ENCODE data around the gene AASDH. TPM values are rescaled to one million over a fixed set of nuclear protein-coding genes. Genes with fewer than 3 reads are reported as not detected.
"Not testable (repeated sequence)": the region's sequence is repeated elsewhere in the genome, so short reads cannot be mapped to it uniquely, and the experiment has no call there.

The AASDH gene
- total and polyA plus RNA-seq, 12 donors, result 2.0 to 8.7 (median 6.2) TPM

DNA sequence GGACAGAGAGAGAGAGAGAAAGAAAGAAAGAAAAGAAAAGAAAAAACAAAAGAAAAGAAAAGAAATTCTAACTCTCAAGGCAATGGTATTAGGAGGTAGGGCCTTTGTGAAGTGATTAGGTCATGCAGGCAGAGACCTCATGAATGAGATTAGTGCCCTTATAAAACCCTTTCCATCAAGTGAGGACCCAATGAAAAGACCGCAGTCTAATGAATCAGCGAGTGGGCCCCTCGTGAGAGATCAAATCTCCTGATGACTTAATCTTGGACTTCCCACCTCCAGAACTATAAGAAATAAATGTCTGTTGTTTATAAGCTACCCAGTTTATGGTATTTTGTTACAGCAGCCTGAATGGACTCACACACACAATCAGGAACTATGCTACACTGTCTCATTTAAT, 16.9 kb downstream of the AASDH start:
- 96 to 99% methylated on average over 3 of the region's 3 CpGs for WGBS, 2 donors
- no peak overlapping the region for H3K27ac ChIP-seq
- peaks cover 0 to 9% (median 0%) of the 10 kb centered on the region in 9 donors for H3K4me1 ChIP-seq
- H3K4me3 ChIP-seq, result no peak overlapping the region
- H3K27me3 ChIP-seq, result no peaks in the 10 kb centered on the region
- no peak for DNase-seq
- no peak for ATAC-seq
- H3K9me3 ChIP-seq, result no peaks in the 10 kb centered on the region
- intact Hi-C loops (cut with DNase I), result no loop called here
- TF ChIP-seq, protein P1, sequence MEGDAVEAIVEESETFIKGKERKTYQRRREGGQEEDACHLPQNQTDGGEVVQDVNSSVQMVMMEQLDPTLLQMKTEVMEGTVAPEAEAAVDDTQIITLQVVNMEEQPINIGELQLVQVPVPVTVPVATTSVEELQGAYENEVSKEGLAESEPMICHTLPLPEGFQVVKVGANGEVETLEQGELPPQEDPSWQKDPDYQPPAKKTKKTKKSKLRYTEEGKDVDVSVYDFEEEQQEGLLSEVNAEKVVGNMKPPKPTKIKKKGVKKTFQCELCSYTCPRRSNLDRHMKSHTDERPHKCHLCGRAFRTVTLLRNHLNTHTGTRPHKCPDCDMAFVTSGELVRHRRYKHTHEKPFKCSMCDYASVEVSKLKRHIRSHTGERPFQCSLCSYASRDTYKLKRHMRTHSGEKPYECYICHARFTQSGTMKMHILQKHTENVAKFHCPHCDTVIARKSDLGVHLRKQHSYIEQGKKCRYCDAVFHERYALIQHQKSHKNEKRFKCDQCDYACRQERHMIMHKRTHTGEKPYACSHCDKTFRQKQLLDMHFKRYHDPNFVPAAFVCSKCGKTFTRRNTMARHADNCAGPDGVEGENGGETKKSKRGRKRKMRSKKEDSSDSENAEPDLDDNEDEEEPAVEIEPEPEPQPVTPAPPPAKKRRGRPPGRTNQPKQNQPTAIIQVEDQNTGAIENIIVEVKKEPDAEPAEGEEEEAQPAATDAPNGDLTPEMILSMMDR (IDR thresholded peaks at IDR 0.05), result no peak
- peaks cover 0 to 51% (median 13%) of the 10 kb centered on the region in 9 donors for H3K36me3 ChIP-seq

- ATAC-seq; H3K27me3 ChIP-seq; intact Hi-C loops (cut with DNase I); H3K27ac ChIP-seq; H3K4me3 ChIP-seq; DNase-seq; H3K4me1 ChIP-seq; H3K9me3 ChIP-seq: not testable (repeated sequence)
- WGBS, 2 donors, result 94 to 98% methylated on average over 12 of the region's 12 CpGs
- H3K36me3 ChIP-seq, result peaks cover 0 to 33% (median 0%) of the 10 kb centered on the region in 9 donors
Observed at GRCh38 chr4:56362981-56363380, 24.3 kb downstream of the AASDH start.

GRCh38 chr4:56360071-56360470, 27.2 kb downstream of the AASDH start:
- TF ChIP-seq, protein P1 (IDR thresholded peaks at IDR 0.05), result no peak
- Histone ChIP-seq H3K9me3 (peaks cover 0 to 7% (median 0%) of the 10 kb centered on the region in 11 donors), H3K27me3 (no peaks in the 10 kb centered on the region), H3K27ac (no peak overlapping the region), H3K36me3 (peaks cover 0 to 53% (median 0%) of the 10 kb centered on the region in 9 donors), H3K4me3 (no peak overlapping the region), H3K4me1 (no peaks in the 10 kb centered on the region)
- no peak for DNase-seq
- intact Hi-C loops (cut with DNase I), result no loop called here
- no peak for ATAC-seq

DNA sequence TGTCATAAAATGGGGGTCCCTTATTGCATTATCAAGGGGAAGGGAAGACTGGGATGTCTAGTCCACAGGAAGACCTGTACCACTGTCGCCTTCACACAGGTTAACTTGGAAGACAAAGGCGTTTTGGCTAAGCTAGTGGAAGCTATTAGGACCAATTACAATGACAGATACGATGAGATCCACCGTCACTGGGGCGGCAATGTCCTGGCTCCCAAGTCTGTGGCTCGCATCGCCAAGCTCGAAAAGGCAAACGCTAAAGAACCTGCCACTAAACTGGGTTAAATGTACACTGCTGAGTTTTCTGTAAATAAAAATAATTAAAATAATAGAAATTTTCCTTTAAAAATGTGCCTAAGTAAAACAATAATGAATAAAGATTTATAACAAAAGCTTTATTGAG, 30.6 kb downstream of the AASDH start:
- Histone ChIP-seq H3K4me3 (no peak overlapping the region), H3K9me3 (no peaks in the 10 kb centered on the region), H3K27me3 (no peaks in the 10 kb centered on the region), H3K36me3 (peaks cover 0 to 73% (median 0%) of the 10 kb centered on the region in 9 donors), H3K4me1 (no peaks in the 10 kb centered on the region), H3K27ac (no peak overlapping the region)
- 97 to 99% methylated on average over 9 of the region's 9 CpGs for WGBS, 2 donors
- DNase-seq (no peak), ATAC-seq (no peak)
- intact Hi-C loops (cut with DNase I), result no loop called here
- TF ChIP-seq, protein P1 (IDR thresholded peaks at IDR 0.05), result no peak

DNA sequence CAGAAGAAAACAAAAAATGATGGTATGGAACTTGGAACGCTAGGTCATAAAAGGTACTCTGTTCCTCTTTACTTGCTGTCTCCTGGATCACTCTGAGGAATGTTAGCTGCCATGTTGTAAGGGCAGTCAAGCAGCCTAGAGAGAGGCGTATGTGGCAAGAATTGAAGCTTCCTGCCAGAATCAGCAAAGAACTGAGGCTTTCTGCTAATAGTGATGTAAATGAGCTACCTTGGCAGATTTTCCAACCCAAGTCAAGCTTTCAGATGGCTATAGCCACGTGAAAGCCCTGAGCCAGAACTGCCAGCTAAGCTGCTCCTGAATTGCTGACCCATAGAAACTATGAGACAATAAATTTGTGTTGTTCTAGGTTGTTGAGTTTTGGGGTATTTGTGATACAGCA, 38.7 kb downstream of the AASDH start:
- TF ChIP-seq, protein P1 (IDR thresholded peaks at IDR 0.05), result no peak
- no peak for ATAC-seq
- Histone ChIP-seq H3K4me1 (no peaks in the 10 kb centered on the region), H3K4me3 (no peak overlapping the region), H3K36me3 (peaks cover 0 to 83% (median 10%) of the 10 kb centered on the region in 9 donors), H3K27me3 (no peaks in the 10 kb centered on the region), H3K27ac (no peak overlapping the region), H3K9me3 (no peaks in the 10 kb centered on the region)
- no peak for DNase-seq
- 92% methylated on average over 3 of the region's 3 CpGs for WGBS, 2 donors
- intact Hi-C loops (cut with DNase I), result no loop called here

All from heart right ventricle (tissue), 16 donors.